ENCODE data around the gene RNF183. TPM values are rescaled to one million over a fixed set of nuclear protein-coding genes. Genes with fewer than 3 reads are reported as not detected.

The RNF183 gene
- polyA plus RNA-seq, 1 of the 3 experiments (the other 2 are of a cell fraction): not detected

DNA sequence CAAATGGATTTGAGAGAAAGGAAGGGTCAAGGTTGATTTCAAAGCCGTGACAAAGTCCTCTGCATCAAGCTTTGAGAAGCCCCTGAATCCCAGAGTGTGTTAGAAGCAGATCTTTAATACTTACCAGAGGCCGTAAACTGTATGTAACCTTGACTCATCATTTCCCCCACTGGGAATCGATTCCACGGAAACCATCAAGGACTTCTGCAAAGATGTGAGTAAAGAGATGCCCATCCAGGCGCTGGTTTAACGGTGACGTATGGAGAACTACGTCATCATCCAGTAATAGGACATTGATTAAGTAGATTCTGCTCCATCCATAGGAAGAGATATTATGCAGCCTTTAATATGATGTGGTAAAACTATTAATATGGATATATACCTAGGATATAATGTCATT lies 1.6 kb downstream of the RNF183 start:
- POLR2A ChIA-PET: no interaction called here
- H3K27me3 ChIP-seq (ENCODE audit: insufficient read depth): no peaks in the 10 kb centered on the region

More for the DNA sequence above, 1.6 kb downstream of the RNF183 start:
- 83% methylated on average over 8 of the region's 8 CpGs for WGBS (ENCODE audit: low lambda C conversion rate)
- H3K79me2 ChIP-seq (ENCODE audit: insufficient read depth): no peaks in the 10 kb centered on the region
- H3K9ac ChIP-seq: no peak overlapping the region
- TF ChIP-seq, protein P1, sequence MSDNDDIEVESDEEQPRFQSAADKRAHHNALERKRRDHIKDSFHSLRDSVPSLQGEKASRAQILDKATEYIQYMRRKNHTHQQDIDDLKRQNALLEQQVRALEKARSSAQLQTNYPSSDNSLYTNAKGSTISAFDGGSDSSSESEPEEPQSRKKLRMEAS (IDR thresholded peaks at IDR 0.05; ENCODE audit: low read depth): no peak
- no peak for TF ChIP-seq POLR2AphosphoS5 (IDR thresholded peaks at IDR 0.05; ENCODE audit: low read depth, low read length)
- TF ChIP-seq RFX5 (IDR thresholded peaks at IDR 0.05; ENCODE audit: low read length): no peak
- TF ChIP-seq JUND (IDR thresholded peaks at IDR 0.05): no peak
- TF ChIP-seq FOXJ3 (CRISPR knock-in tag; IDR thresholded peaks at IDR 0.05): no peak
- no peak for TF ChIP-seq MXI1 (IDR thresholded peaks at IDR 0.05; ENCODE audit: low read depth, low read length)
- TF ChIP-seq MEF2A (IDR thresholded peaks at IDR 0.05; ENCODE audit: borderline replicate concordance, low read depth): no peak
- TF ChIP-seq, protein P2, sequence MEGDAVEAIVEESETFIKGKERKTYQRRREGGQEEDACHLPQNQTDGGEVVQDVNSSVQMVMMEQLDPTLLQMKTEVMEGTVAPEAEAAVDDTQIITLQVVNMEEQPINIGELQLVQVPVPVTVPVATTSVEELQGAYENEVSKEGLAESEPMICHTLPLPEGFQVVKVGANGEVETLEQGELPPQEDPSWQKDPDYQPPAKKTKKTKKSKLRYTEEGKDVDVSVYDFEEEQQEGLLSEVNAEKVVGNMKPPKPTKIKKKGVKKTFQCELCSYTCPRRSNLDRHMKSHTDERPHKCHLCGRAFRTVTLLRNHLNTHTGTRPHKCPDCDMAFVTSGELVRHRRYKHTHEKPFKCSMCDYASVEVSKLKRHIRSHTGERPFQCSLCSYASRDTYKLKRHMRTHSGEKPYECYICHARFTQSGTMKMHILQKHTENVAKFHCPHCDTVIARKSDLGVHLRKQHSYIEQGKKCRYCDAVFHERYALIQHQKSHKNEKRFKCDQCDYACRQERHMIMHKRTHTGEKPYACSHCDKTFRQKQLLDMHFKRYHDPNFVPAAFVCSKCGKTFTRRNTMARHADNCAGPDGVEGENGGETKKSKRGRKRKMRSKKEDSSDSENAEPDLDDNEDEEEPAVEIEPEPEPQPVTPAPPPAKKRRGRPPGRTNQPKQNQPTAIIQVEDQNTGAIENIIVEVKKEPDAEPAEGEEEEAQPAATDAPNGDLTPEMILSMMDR (IDR thresholded peaks at IDR 0.05): no peak
- TF ChIP-seq, protein P3, sequence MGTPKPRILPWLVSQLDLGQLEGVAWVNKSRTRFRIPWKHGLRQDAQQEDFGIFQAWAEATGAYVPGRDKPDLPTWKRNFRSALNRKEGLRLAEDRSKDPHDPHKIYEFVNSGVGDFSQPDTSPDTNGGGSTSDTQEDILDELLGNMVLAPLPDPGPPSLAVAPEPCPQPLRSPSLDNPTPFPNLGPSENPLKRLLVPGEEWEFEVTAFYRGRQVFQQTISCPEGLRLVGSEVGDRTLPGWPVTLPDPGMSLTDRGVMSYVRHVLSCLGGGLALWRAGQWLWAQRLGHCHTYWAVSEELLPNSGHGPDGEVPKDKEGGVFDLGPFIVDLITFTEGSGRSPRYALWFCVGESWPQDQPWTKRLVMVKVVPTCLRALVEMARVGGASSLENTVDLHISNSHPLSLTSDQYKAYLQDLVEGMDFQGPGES (IDR thresholded peaks at IDR 0.05; ENCODE audit: low read depth, low read length): no peak
- TF ChIP-seq EZH2phosphoT487 (IDR thresholded peaks at IDR 0.05; ENCODE audit: borderline replicate concordance, low read depth): no peak
- no peak for TF ChIP-seq RXRA (IDR thresholded peaks at IDR 0.05; ENCODE audit: borderline replicate concordance, low read depth)
- TF ChIP-seq, protein P4, sequence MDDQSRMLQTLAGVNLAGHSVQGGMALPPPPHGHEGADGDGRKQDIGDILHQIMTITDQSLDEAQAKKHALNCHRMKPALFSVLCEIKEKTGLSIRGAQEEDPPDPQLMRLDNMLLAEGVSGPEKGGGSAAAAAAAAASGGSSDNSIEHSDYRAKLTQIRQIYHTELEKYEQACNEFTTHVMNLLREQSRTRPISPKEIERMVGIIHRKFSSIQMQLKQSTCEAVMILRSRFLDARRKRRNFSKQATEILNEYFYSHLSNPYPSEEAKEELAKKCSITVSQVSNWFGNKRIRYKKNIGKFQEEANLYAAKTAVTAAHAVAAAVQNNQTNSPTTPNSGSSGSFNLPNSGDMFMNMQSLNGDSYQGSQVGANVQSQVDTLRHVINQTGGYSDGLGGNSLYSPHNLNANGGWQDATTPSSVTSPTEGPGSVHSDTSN (IDR thresholded peaks at IDR 0.05): no peak
- no peak for TF ChIP-seq TAF1 (IDR thresholded peaks at IDR 0.05; ENCODE audit: borderline replicate concordance, low read depth, low read length)
- no peak for TF ChIP-seq TCF12 (IDR thresholded peaks at IDR 0.05)
- no peak for TF ChIP-seq CHD2 (IDR thresholded peaks at IDR 0.05; ENCODE audit: low read length, partially characterized antibody)
- TF ChIP-seq, protein P5, sequence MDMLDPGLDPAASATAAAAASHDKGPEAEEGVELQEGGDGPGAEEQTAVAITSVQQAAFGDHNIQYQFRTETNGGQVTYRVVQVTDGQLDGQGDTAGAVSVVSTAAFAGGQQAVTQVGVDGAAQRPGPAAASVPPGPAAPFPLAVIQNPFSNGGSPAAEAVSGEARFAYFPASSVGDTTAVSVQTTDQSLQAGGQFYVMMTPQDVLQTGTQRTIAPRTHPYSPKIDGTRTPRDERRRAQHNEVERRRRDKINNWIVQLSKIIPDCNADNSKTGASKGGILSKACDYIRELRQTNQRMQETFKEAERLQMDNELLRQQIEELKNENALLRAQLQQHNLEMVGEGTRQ (IDR thresholded peaks at IDR 0.05; ENCODE audit: borderline replicate concordance, low read depth, low read length): no peak
- H3K9me2 ChIP-seq: no peaks in the 10 kb centered on the region
- no peaks in the 10 kb centered on the region for H3K9me3 ChIP-seq
- H3K36me3 ChIP-seq (replicated peaks in 1 of 2; ENCODE audit: control insufficient read depth in 1 of 2, insufficient read depth in 2 of 2, low read length in 1 of 2): no peaks in the 10 kb centered on the region
- no peak overlapping the region for H2AFZ ChIP-seq (ENCODE audit: low read depth)
- CTCF ChIA-PET: interaction anchor here (0.9 to 1.3 kb wide), 3 partner anchors 9 to 356 kb away, joined by 3 to 4 read pairs (median 3); no protein-coding TSS in a partner anchor
- H3F3A ChIP-seq (replicated peaks; ENCODE audit: insufficient read depth): no peaks in the 10 kb centered on the region
- no peaks in the 10 kb centered on the region for H3K4me1 ChIP-seq (ENCODE audit: control insufficient read depth in 1 of 2, insufficient read depth in 2 of 2, low read depth in 1 of 2, low read length in 1 of 2)
- no peak overlapping the region for H3K4me3 ChIP-seq (ENCODE audit: low read depth in 2 of 2, low read length in 1 of 2)
- H4K20me1 ChIP-seq (ENCODE audit: insufficient read depth): no peaks in the 10 kb centered on the region
- H3K4me2 ChIP-seq: no peak overlapping the region
- DNase-seq: no peak
- no peak overlapping the region for H3K27ac ChIP-seq (ENCODE audit: low read depth in 2 of 2, low read length in 1 of 2)

Measured in SK-N-SH (cell line).